ENCODE measurements around the gene KIF26B. TPM values are rescaled to one million over a fixed set of nuclear protein-coding genes. Genes with fewer than 3 reads are reported as not detected.

The KIF26B gene
- total RNA-seq, 1 experiment from 2014 or later: 0.04 TPM

GRCh38 chr1:245292553-245292952 is 137.8 kb downstream of the KIF26B start:
- no peaks in the 10 kb centered on the region for H4K20me1 ChIP-seq (ENCODE audit: low read length)
- H3K9ac ChIP-seq (ENCODE audit: low read length): no peak overlapping the region
- H3K27ac ChIP-seq (ENCODE audit: low read length): no peak overlapping the region
- no TSS peak for BruUV-seq (replicated peaks)
- no peak overlapping the region for H2AFZ ChIP-seq (ENCODE audit: low read length)
- H3K36me3 ChIP-seq (ENCODE audit: low read depth, low read length): no peaks in the 10 kb centered on the region
- no peaks in the 10 kb centered on the region for H3F3A ChIP-seq (ENCODE audit: low read length, unreplicated experiment)
- TF ChIP-seq CTCF (conservative IDR thresholded peaks at IDR 0.05; ENCODE audit: low read depth, low read length) (no peak), EZH2 (IDR thresholded peaks at IDR 0.05; ENCODE audit: low read length, unreplicated experiment) (no peak), EZH2phosphoT487 (IDR thresholded peaks at IDR 0.05; ENCODE audit: borderline replicate concordance, low read length) (no peak)
- intact Hi-C loops (cut with micrococcal nuclease): no loop called here
- H3K4me2 ChIP-seq (ENCODE audit: low read length): no peak overlapping the region
- no peaks in the 10 kb centered on the region for H3K9me3 ChIP-seq (ENCODE audit: low read length)
- no peak overlapping the region for H3K4me3 ChIP-seq (ENCODE audit: low read length)
- CTCF ChIA-PET: no interaction called here
- no peaks in the 10 kb centered on the region for H3K4me1 ChIP-seq (ENCODE audit: insufficient read depth, low read length)
- no peaks in the 10 kb centered on the region for H3K9me2 ChIP-seq (replicated peaks; ENCODE audit: low read length)
- DNase-seq: no peak
- peaks cover 96% of the 10 kb centered on the region for H3K27me3 ChIP-seq (ENCODE audit: low read length)
- H3K79me2 ChIP-seq (ENCODE audit: low read length): no peaks in the 10 kb centered on the region
- POLR2A ChIA-PET (ENCODE audit: unreplicated experiment): no interaction called here
- no peak for ATAC-seq

- Histone ChIP-seq H3K27me3 (ENCODE audit: low read length) (peaks cover 95% of the 10 kb centered on the region), H4K20me1 (ENCODE audit: low read length) (no peaks in the 10 kb centered on the region), H3K9ac (ENCODE audit: low read length) (no peak overlapping the region), H3K79me2 (ENCODE audit: low read length) (no peaks in the 10 kb centered on the region), H3K27ac (ENCODE audit: low read length) (no peak overlapping the region), H3K9me3 (ENCODE audit: low read length) (no peaks in the 10 kb centered on the region), H3K4me1 (ENCODE audit: insufficient read depth, low read length) (no peaks in the 10 kb centered on the region), H3K4me2 (ENCODE audit: low read length) (no peak overlapping the region), H3K9me2 (replicated peaks; ENCODE audit: low read length) (no peaks in the 10 kb centered on the region), H3K4me3 (ENCODE audit: low read length) (no peak overlapping the region), H3F3A (ENCODE audit: low read length, unreplicated experiment) (no peaks in the 10 kb centered on the region), H2AFZ (ENCODE audit: low read length) (no peak overlapping the region), H3K36me3 (ENCODE audit: low read depth, low read length) (no peaks in the 10 kb centered on the region)
- CTCF ChIA-PET: no interaction called here
- POLR2A ChIA-PET (ENCODE audit: unreplicated experiment): interaction anchor here (0.6 kb wide), 1 partner anchor 36 kb away, joined by 3 read pairs; no protein-coding TSS in a partner anchor
- BruUV-seq (replicated peaks): no TSS peak
- intact Hi-C loops (cut with micrococcal nuclease): no loop called here
- DNase-seq (no peak), ATAC-seq (no peak)
- TF ChIP-seq CTCF (conservative IDR thresholded peaks at IDR 0.05; ENCODE audit: low read depth, low read length): no peak
- TF ChIP-seq EZH2phosphoT487 (IDR thresholded peaks at IDR 0.05; ENCODE audit: borderline replicate concordance, low read length): no peak
- TF ChIP-seq EZH2 (IDR thresholded peaks at IDR 0.05; ENCODE audit: low read length, unreplicated experiment): no peak
Observed at GRCh38 chr1:245294020-245294419, 139.2 kb downstream of the KIF26B start.

- Histone ChIP-seq H3K27me3 (ENCODE audit: low read length) (peaks cover 82% of the 10 kb centered on the region), H3K4me2 (ENCODE audit: low read length) (no peak overlapping the region), H4K20me1 (ENCODE audit: low read length) (no peaks in the 10 kb centered on the region), H3K4me1 (ENCODE audit: insufficient read depth, low read length) (no peaks in the 10 kb centered on the region), H3K36me3 (ENCODE audit: low read depth, low read length) (no peaks in the 10 kb centered on the region), H3K4me3 (ENCODE audit: low read length) (no peak overlapping the region), H3K9ac (ENCODE audit: low read length) (no peak overlapping the region), H3K27ac (ENCODE audit: low read length) (no peak overlapping the region), H3F3A (ENCODE audit: low read length, unreplicated experiment) (no peaks in the 10 kb centered on the region), H3K9me3 (ENCODE audit: low read length) (no peaks in the 10 kb centered on the region), H3K9me2 (replicated peaks; ENCODE audit: low read length) (no peaks in the 10 kb centered on the region), H3K79me2 (ENCODE audit: low read length) (no peaks in the 10 kb centered on the region), H2AFZ (ENCODE audit: low read length) (no peak overlapping the region)
- TF ChIP-seq EZH2 (IDR thresholded peaks at IDR 0.05; ENCODE audit: low read length, unreplicated experiment): no peak
- no peak for TF ChIP-seq CTCF (conservative IDR thresholded peaks at IDR 0.05; ENCODE audit: low read depth, low read length)
- TF ChIP-seq EZH2phosphoT487 (IDR thresholded peaks at IDR 0.05; ENCODE audit: borderline replicate concordance, low read length): no peak
- intact Hi-C loops (cut with micrococcal nuclease): no loop called here
- no TSS peak for BruUV-seq (replicated peaks)
- ATAC-seq (no peak), DNase-seq (no peak)
- ChIA-PET POLR2A (ENCODE audit: unreplicated experiment) (no interaction called here), CTCF (no interaction called here)
Observed at GRCh38 chr1:245298781-245299180, 144.0 kb downstream of the KIF26B start.
